IPS-18a (cell line): ENCODE data around the gene OPTN.

Source experiments
- H3K27ac ChIP-seq: one replicate; pipeline ENCODE4 v1.5.1; 2013; ENCODE audit warnings: low read length
- H3K27me3 ChIP-seq: one replicate; pipeline ENCODE4 v1.6.1; 2013; ENCODE audit warnings: mild to moderate bottlenecking, low read length; ENCODE audit not compliant: control insufficient read depth, insufficient read depth
- H3K36me3 ChIP-seq: one replicate; pipeline ENCODE4 v1.6.1; 2013; ENCODE audit warnings: low read depth, low read length; ENCODE audit not compliant: control insufficient read depth
- H3K4me1 ChIP-seq: one replicate; pipeline ENCODE4 v1.6.1; 2013; ENCODE audit warnings: low read depth, low read length; ENCODE audit not compliant: control insufficient read depth
- H3K4me3 ChIP-seq: one replicate; pipeline ENCODE4 v1.5.1; 2013; ENCODE audit warnings: low read length
- H3K9ac ChIP-seq: one replicate; pipeline ENCODE4 v1.6.1; 2013; ENCODE audit warnings: mild to moderate bottlenecking, low read length, moderate library complexity
- H3K9me3 ChIP-seq: one replicate; pipeline ENCODE4 v1.6.1; 2013; ENCODE audit warnings: low read depth, low read length; ENCODE audit not compliant: control insufficient read depth

The OPTN gene

DNA sequence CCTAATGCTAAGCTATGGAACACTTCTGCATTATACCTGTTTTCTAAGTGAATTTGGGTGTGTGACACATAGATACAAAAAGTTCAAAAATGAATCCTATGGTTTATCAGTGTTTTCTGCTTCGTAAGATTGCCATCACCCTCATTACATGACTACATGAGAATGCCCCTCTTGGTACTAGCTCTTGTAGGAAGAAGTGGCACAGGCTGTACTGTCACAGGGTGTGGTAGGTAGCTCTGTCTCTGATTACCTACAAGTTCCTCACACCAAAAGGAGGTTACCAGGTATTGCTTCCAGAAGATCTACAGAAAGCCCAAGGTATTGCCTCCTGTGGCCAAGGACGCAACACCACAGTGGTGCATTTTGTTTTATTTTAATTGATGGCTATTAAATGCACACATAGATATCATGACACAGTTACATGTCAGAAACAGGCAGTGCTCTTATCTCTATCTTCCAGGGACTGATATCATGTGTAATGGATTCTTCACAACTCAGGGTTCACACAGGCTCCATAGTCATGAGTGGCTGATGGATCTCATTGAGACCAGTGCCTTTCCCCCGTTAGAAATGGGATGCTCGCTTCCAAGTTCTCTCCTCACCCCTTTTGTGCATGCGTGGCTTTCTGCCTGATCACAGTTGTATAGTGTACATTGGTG is 6.6 kb downstream of the OPTN start:
- no peaks in the 10 kb centered on the region for H3K36me3 ChIP-seq
- H3K9me3 ChIP-seq = no peaks in the 10 kb centered on the region
- H3K4me1 ChIP-seq = no peaks in the 10 kb centered on the region
- H3K27me3 ChIP-seq = no peaks in the 10 kb centered on the region
- no peak overlapping the region for H3K4me3 ChIP-seq
- H3K9ac ChIP-seq = no peak overlapping the region
- H3K27ac ChIP-seq = no peak overlapping the region

GRCh38 chr10:13110908-13111307 is 10.9 kb downstream of the OPTN start:
- Histone ChIP-seq H3K27ac (no peak overlapping the region), H3K9ac (no peak overlapping the region), H3K9me3 (no peaks in the 10 kb centered on the region), H3K27me3 (no peaks in the 10 kb centered on the region), H3K4me1 (no peaks in the 10 kb centered on the region), H3K36me3 (peaks cover 5% of the 10 kb centered on the region), H3K4me3 (no peak overlapping the region)

- Histone ChIP-seq H3K27me3 (no peaks in the 10 kb centered on the region), H3K27ac (no peak overlapping the region), H3K4me3 (no peak overlapping the region), H3K36me3 (peaks cover 5% of the 10 kb centered on the region), H3K4me1 (no peaks in the 10 kb centered on the region), H3K9ac (no peak overlapping the region), H3K9me3 (no peaks in the 10 kb centered on the region)
These were observed 13.6 kb downstream of the OPTN start for GRCh38 chr10:13113544-13113943.

DNA sequence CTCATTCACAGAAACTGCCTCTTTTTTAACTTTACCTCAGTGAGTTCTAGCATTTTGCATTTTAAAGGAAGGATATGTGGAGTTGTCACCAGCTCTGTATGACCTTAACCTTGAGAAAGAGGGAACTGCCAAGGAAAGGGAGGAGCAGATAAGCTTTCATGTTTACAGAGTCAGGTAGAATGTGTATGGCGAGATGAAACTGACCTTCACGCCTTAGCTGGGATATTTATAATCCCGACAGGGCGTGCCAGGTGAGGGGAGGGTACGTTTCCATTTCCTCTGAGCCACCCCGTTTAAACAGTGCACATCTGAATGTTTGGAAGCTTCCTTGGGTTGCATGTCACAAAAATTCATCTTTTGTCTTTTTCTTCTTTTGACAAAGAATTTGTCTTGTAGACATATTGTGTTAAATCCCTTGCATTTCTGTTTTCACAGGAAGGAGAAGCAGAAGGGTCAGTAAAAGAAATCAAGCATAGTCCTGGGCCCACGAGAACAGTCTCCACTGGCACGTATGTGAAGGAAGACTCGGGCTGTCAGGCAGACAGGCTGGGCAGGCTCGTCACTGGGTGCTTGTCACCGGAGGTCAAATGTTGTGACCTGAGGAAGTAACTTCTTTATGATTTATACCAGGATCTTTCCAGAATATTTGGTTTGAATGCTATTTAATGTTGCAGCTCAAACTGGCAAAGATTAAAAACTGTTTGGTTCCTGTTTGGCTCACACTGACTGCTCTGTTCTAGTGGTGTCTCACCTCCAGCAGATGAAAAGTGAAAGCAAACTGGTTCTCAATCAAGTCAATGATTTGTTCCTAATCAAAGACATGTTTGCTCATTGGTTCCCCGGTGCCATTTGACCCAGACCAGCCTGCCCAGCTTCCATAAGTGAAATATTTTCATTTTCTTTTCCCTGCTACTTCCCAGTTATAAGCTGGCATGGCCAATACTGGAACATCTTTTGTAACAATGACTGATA is 16.2 kb downstream of the OPTN start:
- H3K27me3 ChIP-seq = no peaks in the 10 kb centered on the region
- no peaks in the 10 kb centered on the region for H3K9me3 ChIP-seq
- no peak overlapping the region for H3K4me3 ChIP-seq
- H3K4me1 ChIP-seq = no peaks in the 10 kb centered on the region
- H3K27ac ChIP-seq = no peak overlapping the region
- H3K36me3 ChIP-seq = peaks cover 5% of the 10 kb centered on the region
- no peak overlapping the region for H3K9ac ChIP-seq

DNA sequence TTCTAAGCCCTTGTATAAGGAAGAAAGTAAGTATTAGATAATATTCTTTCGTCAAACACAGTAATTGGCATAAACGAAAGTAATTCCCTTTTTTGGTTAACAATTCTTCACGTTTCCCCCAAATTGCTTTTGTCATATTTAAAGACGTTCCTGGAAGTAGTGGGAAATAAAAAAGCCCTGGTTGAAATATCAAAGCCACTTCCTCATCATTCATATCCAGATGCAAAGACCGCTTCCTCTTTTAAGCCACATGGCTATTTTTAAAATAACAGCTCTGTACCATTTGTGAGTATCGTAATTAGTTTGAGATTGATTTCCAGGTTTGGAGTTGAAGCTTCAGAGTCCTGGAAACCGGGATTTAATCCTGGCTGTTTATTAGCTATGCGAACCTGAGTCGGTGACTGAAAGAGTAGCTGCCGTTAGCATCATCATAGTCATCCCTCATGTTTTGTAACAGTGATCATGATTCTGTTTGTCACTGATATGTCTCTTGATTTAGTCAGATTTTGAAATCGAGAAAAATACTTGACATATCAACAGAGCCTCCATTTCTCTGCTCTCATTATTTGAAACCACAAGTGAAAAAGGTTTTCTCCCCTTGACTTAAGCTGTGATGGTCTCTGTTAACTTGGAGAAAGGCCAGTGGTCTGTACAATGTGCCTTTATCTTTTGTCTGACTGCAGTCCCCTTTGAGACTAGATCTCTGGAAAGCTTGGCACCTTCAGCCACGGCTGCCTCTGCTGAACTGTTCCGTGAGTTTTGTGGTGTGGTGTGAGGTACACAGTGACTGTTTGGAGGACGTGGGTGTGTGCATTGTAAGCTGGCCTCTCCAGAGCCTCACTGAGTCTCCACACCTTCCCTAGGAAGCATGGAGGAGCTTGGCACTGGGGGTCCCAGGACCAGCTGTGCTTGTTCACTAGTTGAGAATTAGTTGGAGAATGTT is 18.1 kb downstream of the OPTN start:
- Histone ChIP-seq H3K4me1 (no peaks in the 10 kb centered on the region), H3K9me3 (no peaks in the 10 kb centered on the region), H3K4me3 (no peak overlapping the region), H3K36me3 (peaks cover 4% of the 10 kb centered on the region), H3K9ac (no peak overlapping the region), H3K27me3 (no peaks in the 10 kb centered on the region), H3K27ac (no peak overlapping the region)

DNA sequence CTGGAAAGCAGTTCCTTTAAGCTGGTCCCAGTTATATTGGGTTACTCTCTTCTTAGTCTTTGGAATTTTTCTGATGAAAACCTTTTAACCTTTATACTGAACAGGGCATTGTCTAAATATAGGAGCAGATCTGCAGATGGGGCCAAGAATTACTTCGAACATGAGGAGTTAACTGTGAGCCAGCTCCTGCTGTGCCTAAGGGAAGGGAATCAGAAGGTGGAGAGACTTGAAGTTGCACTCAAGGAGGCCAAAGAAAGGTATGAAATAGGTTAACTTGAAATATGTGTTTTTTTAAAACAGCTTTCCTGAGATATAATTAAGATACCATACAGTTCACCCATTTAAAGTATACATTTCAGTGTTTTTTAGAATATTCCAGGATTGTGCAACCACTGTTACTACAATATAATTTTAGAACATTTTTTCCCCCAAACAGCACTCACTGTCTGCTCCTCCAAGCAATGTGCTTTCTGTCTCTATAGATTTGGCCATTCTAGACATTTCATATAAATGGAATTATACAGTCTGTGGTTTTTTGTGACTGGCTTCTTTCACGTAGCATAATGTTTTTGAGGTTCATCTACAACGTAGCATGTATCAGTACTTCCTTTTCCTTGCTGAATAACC is 18.9 kb downstream of the OPTN start:
- no peak overlapping the region for H3K4me3 ChIP-seq
- no peaks in the 10 kb centered on the region for H3K4me1 ChIP-seq
- no peak overlapping the region for H3K9ac ChIP-seq
- H3K36me3 ChIP-seq = peaks cover 6% of the 10 kb centered on the region
- H3K27ac ChIP-seq = no peak overlapping the region
- no peaks in the 10 kb centered on the region for H3K9me3 ChIP-seq
- H3K27me3 ChIP-seq = no peaks in the 10 kb centered on the region

GRCh38 chr10:13120786-13121499 is 21.0 kb downstream of the OPTN start:
- Histone ChIP-seq H3K27me3 (no peaks in the 10 kb centered on the region), H3K4me3 (no peak overlapping the region), H3K27ac (no peak overlapping the region), H3K4me1 (no peaks in the 10 kb centered on the region), H3K36me3 (peaks cover 11% of the 10 kb centered on the region), H3K9ac (no peak overlapping the region), H3K9me3 (no peaks in the 10 kb centered on the region)

DNA sequence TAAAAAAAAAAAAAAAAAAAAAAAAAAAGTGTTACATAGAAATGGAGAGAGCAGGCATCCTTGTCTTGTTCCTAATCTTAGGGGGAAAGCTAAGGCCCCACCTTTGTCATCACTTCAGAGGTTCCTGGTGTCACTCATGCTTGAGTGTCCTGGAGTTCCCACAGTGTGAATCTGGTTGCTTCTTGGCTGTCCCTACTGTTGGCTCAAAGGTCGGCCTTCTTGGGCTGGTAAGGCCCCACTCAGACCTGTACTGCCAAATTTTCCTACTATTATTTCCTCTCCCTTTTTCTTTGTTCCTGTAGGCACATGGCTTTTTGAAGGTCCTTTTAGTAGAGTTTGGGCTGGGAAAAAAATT is 21.5 kb downstream of the OPTN start:
- no peak overlapping the region for H3K4me3 ChIP-seq
- no peak overlapping the region for H3K27ac ChIP-seq
- H3K36me3 ChIP-seq = peaks cover 11% of the 10 kb centered on the region
- H3K9me3 ChIP-seq = no peaks in the 10 kb centered on the region
- H3K27me3 ChIP-seq = no peaks in the 10 kb centered on the region
- H3K4me1 ChIP-seq = no peaks in the 10 kb centered on the region
- no peak overlapping the region for H3K9ac ChIP-seq

GRCh38 chr10:13136651-13137050 is 36.7 kb downstream of the OPTN start:
- no peak overlapping the region for H3K27ac ChIP-seq
- no peaks in the 10 kb centered on the region for H3K9me3 ChIP-seq
- no peak overlapping the region for H3K4me3 ChIP-seq
- peaks cover 7% of the 10 kb centered on the region for H3K36me3 ChIP-seq
- H3K9ac ChIP-seq = no peak overlapping the region
- no peaks in the 10 kb centered on the region for H3K27me3 ChIP-seq
- peaks cover 15% of the 10 kb centered on the region for H3K4me1 ChIP-seq

DNA sequence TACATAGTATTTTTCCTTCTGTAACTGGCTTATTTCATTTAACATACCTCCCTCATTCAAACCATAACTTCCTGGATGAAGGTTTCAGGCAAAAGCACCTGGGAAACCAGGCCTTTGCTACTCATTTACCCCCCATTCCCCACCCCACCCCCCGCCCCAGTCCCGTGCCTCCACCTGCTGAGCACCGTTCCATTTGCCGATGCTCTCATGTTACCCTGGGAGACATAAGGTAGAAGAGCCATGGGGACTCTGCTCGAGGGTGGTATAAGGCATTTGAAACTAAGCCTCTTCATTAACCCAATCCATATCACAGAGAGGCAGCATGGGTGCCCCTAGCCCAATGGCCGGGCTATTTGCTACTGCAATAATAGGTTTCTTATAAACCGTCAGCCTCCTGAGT is 39.2 kb downstream of the OPTN start:
- no peaks in the 10 kb centered on the region for H3K9me3 ChIP-seq
- no peak overlapping the region for H3K9ac ChIP-seq
- no peaks in the 10 kb centered on the region for H3K27me3 ChIP-seq
- peaks cover 15% of the 10 kb centered on the region for H3K4me1 ChIP-seq
- H3K27ac ChIP-seq = no peak overlapping the region
- no peaks in the 10 kb centered on the region for H3K36me3 ChIP-seq
- no peak overlapping the region for H3K4me3 ChIP-seq
